Gastrocnemius medialis (tissue), 4 donors: ENCODE results near the gene IL17RA.

ENCODE experiments used
- POLR2A ChIP-seq, 2 donors: fragments of 450-650 bp; IDR thresholded peaks; one replicate each; pipeline ENCODE4 v1.6.1; 2017; ENCODE audit warnings: antibody characterized with exemption in 2 of 2, mild to moderate bottlenecking in 2 of 2, moderate library complexity in 2 of 2
- TF ChIP-seq, protein P1 (sequence below), 5 experiments: fragments of 450-650 bp in 3 of 5; fragments of 200-600 bp in 2 of 5; sonication (generic) in 2 of 5; IDR thresholded peaks in 4 of 5; conservative IDR thresholded peaks in 1 of 5; 1 replicate in 4 of 5; 2 replicates in 1 of 5; pipeline ENCODE4 v1.5.1; 2016 to 2019; ENCODE audit warnings: antibody characterized with exemption in 5 of 5, mild to moderate bottlenecking in 3 of 5, moderate library complexity in 3 of 5

DNA sequence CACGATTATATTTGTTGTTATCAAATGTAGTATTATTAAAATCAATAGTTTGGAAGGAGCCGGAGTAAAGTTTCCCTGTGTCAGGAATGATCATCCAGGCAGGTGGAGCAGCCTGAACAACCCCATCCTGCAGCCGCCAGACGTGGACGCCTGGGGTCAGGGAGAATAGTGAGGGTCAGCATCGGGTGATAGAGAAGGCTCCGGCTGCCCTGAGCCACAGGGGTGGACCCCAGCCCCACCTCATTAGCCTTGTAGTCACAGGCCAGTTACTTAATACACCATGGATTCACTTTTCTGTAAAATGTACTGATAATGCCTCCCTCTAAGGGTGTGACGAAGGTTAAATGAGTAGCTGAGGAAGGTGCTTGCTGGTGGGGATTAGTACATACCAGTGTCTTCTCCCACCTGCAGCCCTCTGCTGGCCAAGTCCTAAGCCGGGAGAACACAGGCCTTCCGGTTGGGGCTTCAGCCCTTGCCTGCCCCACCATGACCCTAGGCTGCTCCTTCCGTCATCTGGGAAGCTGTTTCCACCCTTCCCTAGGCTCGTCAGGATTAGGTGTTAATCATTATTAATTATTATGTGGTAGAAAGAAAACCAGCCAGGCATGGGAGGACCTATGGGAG, 21.5 kb downstream of the IL17RA start:
- TF ChIP-seq POLR2A (IDR thresholded peaks at IDR 0.05): no peak
- TF ChIP-seq, protein P1, sequence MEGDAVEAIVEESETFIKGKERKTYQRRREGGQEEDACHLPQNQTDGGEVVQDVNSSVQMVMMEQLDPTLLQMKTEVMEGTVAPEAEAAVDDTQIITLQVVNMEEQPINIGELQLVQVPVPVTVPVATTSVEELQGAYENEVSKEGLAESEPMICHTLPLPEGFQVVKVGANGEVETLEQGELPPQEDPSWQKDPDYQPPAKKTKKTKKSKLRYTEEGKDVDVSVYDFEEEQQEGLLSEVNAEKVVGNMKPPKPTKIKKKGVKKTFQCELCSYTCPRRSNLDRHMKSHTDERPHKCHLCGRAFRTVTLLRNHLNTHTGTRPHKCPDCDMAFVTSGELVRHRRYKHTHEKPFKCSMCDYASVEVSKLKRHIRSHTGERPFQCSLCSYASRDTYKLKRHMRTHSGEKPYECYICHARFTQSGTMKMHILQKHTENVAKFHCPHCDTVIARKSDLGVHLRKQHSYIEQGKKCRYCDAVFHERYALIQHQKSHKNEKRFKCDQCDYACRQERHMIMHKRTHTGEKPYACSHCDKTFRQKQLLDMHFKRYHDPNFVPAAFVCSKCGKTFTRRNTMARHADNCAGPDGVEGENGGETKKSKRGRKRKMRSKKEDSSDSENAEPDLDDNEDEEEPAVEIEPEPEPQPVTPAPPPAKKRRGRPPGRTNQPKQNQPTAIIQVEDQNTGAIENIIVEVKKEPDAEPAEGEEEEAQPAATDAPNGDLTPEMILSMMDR (IDR thresholded peaks at IDR 0.05 in 4 of 5, conservative IDR thresholded peaks at IDR 0.05 in 1 of 5): no peak
